Ishikawa (cell line): ENCODE data around the gene GIMAP5.

Experiments
- CEBPB ChIP-seq: IDR thresholded peaks from 2 replicates; pipeline ENCODE4 v1.6.1; 2012
- CREB1 ChIP-seq: IDR thresholded peaks from 2 replicates; pipeline ENCODE4 v1.6.1; 2012; ENCODE audit warnings: low read depth
- EGR1 ChIP-seq: IDR thresholded peaks from 2 replicates; pipeline ENCODE4 v1.6.1; 2012
- EP300 ChIP-seq: IDR thresholded peaks from 2 replicates; pipeline ENCODE4 v1.6.1; 2012; ENCODE audit warnings: borderline replicate concordance
- FOXM1 ChIP-seq: IDR thresholded peaks from 2 replicates; pipeline ENCODE4 v1.6.1; 2012; ENCODE audit warnings: low read depth, borderline replicate concordance
- MAX ChIP-seq: IDR thresholded peaks from 2 replicates; pipeline ENCODE4 v1.6.1; 2012
- NFIC ChIP-seq: IDR thresholded peaks from 2 replicates; pipeline ENCODE4 v1.6.1; 2012
- RAD21 ChIP-seq: IDR thresholded peaks from 2 replicates; pipeline ENCODE4 v1.6.1; 2012; ENCODE audit warnings: low read depth
- REST ChIP-seq: IDR thresholded peaks from 2 replicates; pipeline ENCODE4 v1.6.1; 2012; ENCODE audit warnings: low read depth, mild to moderate bottlenecking
- TAF1 ChIP-seq: IDR thresholded peaks from 2 replicates; pipeline ENCODE4 v1.6.1; 2012; ENCODE audit warnings: low read depth, mild to moderate bottlenecking
- TCF12 ChIP-seq: IDR thresholded peaks from 2 replicates; pipeline ENCODE4 v1.6.1; 2012; ENCODE audit warnings: low read depth
- TEAD4 ChIP-seq: IDR thresholded peaks from 2 replicates; pipeline ENCODE4 v1.6.1; 2012
- USF1 ChIP-seq: IDR thresholded peaks from 2 replicates; pipeline ENCODE4 v1.6.1; 2012
- YY1 ChIP-seq: IDR thresholded peaks from 2 replicates; pipeline ENCODE4 v1.6.1; 2012; ENCODE audit warnings: low read depth
- ZBTB7A ChIP-seq: IDR thresholded peaks from 2 replicates; pipeline ENCODE4 v1.6.1; 2012; ENCODE audit warnings: low read depth

GIMAP5 gene

GRCh38 chr7:150754951-150755350 is 17.7 kb downstream of the GIMAP5 start:
- TF ChIP-seq ZBTB7A (no peak), TCF12 (no peak), EGR1 (no peak), MAX (no peak), CREB1 (no peak), FOXM1 (no peak), CEBPB (no peak), TAF1 (no peak), RAD21 (no peak), YY1 (no peak), REST (no peak), EP300 (no peak), USF1 (no peak)

GRCh38 chr7:150755473-150756099 is 18.4 kb downstream of the GIMAP5 start:
- no peak for TF ChIP-seq MAX
- TF ChIP-seq REST: no peak
- no peak for TF ChIP-seq USF1

GRCh38 chr7:150756166-150756565 is 18.9 kb downstream of the GIMAP5 start:
- TF ChIP-seq TEAD4 (no peak), USF1 (no peak), NFIC (no peak), TAF1 (no peak)

- TF ChIP-seq REST (no peak), EGR1 (no peak), RAD21 (peak; percentile 7; the same call in 1 of the 2 replicates), MAX (no peak)
These were observed 19.6 kb downstream of the GIMAP5 start for GRCh38 chr7:150756858-150757257.

GRCh38 chr7:150759479-150759878 is 22.3 kb downstream of the GIMAP5 start:
- TF ChIP-seq RAD21: no peak
- no peak for TF ChIP-seq NFIC
